ENCODE results near the gene NUP62. TPM values are rescaled to one million over a fixed set of nuclear protein-coding genes. Genes with fewer than 3 reads are reported as not detected.

NUP62 gene
- total RNA-seq, 1 experiment from 2014 or later = 85.2 TPM

GRCh38 chr19:49884760-49885159 lies 44.5 kb downstream of the NUP62 start:
- CTCF ChIA-PET = no interaction called here
- BruUV-seq (replicated peaks) = no TSS peak
- H3K9me3 ChIP-seq (ENCODE audit: control insufficient read depth in 1 of 2, insufficient read depth in 1 of 2, low read depth in 1 of 2, low read length in 2 of 2) = peaks cover 0 to 6% of the 10 kb centered on the region in 2 experiments; a peak in 1 of 4 replicates
- POLR2A ChIA-PET = no interaction called here
- RAD21 ChIA-PET (ENCODE audit: low non-redundant PET in 1 of 2, low total read pairs in 2 of 2, uncharacterized antibody in 2 of 2, unreplicated experiment in 2 of 2) = no interaction called here
- DNase-seq (ENCODE audit: low read depth, low spot score) = no peak
- no peak overlapping the region for H3K4me3 ChIP-seq (replicated peaks in 1 of 2; ENCODE audit: low read depth in 1 of 2, low read length in 2 of 2)
- H3K79me2 ChIP-seq (ENCODE audit: insufficient read depth, low read length) = no peaks in the 10 kb centered on the region
- TF ChIP-seq FOSL1 (IDR thresholded peaks at IDR 0.05; ENCODE audit: low read depth) = no peak
- no peak for TF ChIP-seq EZH2phosphoT487 (IDR thresholded peaks at IDR 0.05; ENCODE audit: borderline replicate concordance)
- TF ChIP-seq YY1 (IDR thresholded peaks at IDR 0.05; ENCODE audit: extremely low read depth, insufficient replicate concordance, low read depth, low read length) = no peak
- no peak for TF ChIP-seq REST (IDR thresholded peaks at IDR 0.05; ENCODE audit: low read depth)
- no peak for TF ChIP-seq ZFX (IDR thresholded peaks at IDR 0.05)
- TF ChIP-seq EGR1 (IDR thresholded peaks at IDR 0.05; ENCODE audit: low read depth) = no peak
- no peak for TF ChIP-seq SP1 (IDR thresholded peaks at IDR 0.05; ENCODE audit: low read depth)
- no peak for TF ChIP-seq TCF7L2 (IDR thresholded peaks at IDR 0.05; ENCODE audit: borderline replicate concordance, extremely low read depth, insufficient read depth, insufficient read length)
- TF ChIP-seq, protein P1, sequence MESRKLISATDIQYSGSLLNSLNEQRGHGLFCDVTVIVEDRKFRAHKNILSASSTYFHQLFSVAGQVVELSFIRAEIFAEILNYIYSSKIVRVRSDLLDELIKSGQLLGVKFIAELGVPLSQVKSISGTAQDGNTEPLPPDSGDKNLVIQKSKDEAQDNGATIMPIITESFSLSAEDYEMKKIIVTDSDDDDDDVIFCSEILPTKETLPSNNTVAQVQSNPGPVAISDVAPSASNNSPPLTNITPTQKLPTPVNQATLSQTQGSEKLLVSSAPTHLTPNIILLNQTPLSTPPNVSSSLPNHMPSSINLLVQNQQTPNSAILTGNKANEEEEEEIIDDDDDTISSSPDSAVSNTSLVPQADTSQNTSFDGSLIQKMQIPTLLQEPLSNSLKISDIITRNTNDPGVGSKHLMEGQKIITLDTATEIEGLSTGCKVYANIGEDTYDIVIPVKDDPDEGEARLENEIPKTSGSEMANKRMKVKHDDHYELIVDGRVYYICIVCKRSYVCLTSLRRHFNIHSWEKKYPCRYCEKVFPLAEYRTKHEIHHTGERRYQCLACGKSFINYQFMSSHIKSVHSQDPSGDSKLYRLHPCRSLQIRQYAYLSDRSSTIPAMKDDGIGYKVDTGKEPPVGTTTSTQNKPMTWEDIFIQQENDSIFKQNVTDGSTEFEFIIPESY (IDR thresholded peaks at IDR 0.05; ENCODE audit: extremely low read depth, insufficient replicate concordance, low read length) = no peak
- H4K20me1 ChIP-seq (ENCODE audit: insufficient read depth) = no peaks in the 10 kb centered on the region
- no peak for ATAC-seq
- no peaks in the 10 kb centered on the region for H3K27me3 ChIP-seq (ENCODE audit: insufficient read depth, low read length)
- peaks cover 12 to 18% of the 10 kb centered on the region in 2 experiments for H3K36me3 ChIP-seq (ENCODE audit: control insufficient read depth in 1 of 2, insufficient read depth in 2 of 2, low read length in 2 of 2)
- H3K4me2 ChIP-seq (ENCODE audit: low read length) = no peak overlapping the region
- no peak overlapping the region for H3K27ac ChIP-seq (ENCODE audit: low read depth, low read length)
- no peaks in the 10 kb centered on the region for H3K9me2 ChIP-seq (ENCODE audit: insufficient read depth)
- no peak overlapping the region for H3K9ac ChIP-seq (ENCODE audit: low read length)
- H3K4me1 ChIP-seq (ENCODE audit: control insufficient read depth in 1 of 2, insufficient read depth in 2 of 2, low read length in 2 of 2) = peaks cover under 1 to 11% of the 10 kb centered on the region in 2 experiments; a peak in 1 of 4 replicates
- intact Hi-C loops (cut with micrococcal nuclease) = no loop called here
- no peak overlapping the region for H2AFZ ChIP-seq (ENCODE audit: low read depth, low read length, poor library complexity, severe bottlenecking)
